GM19328 (cell line): ENCODE results near the gene ANGPTL4.

Experiments
- ATAC-seq: cut with Tn5 transposase; IDR thresholded peaks from one replicate; pipeline ENCODE4 v1.9.1; 2021; ENCODE audit warnings: mild to moderate bottlenecking, moderate library complexity; ENCODE audit not compliant: unreplicated experiment

Gene ANGPTL4

DNA sequence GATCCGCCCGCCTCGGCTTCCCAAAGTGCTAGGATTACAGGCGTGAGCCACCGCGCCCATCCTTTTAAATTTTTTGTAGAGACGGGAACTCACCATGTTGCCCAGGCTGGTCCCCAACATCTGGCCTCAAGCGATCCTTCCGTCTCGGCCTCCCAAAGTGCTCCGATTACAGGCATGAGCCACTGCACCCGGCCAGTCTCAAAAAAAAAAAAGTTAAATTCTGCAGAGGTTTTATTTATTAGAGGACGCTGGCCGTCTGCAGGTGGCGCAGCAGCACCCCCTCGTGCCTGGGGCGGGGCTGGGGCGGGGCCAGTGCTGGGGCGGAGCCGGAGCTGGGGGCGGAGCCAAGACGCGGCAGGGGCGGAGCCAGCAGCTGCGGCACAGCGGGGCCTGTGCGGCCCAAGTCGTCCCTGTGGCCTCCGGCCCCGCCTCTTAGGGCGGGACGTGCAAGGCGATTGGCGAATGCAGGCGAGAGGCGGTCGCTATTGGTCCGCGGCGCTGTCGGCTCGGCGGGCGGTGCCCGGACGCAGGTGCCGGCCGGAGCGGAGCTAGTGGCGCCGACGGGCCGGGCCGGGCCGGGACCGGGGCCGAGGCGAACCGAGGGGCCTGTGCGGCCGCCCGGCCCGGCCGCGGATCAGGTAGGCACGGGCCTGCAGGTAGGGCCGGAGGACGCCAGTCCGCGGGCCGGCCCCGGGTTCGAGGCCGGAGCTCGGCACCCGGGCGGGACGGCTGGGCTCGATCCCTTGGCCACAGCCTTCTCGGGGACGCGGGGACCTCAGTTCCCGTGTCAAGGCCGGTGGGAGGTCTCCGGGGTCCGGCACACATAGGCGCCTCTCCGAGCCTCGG, 49.1 kb downstream of the ANGPTL4 start, which contains the start of gene MARCHF2:
Gene MARCHF2 (plus strand): TSS at position 523 of the 846 bp plus-strand sequence. CDS start 8,536 bp downstream, outside the sequence.
- peak; percentile 99 for ATAC-seq

DNA sequence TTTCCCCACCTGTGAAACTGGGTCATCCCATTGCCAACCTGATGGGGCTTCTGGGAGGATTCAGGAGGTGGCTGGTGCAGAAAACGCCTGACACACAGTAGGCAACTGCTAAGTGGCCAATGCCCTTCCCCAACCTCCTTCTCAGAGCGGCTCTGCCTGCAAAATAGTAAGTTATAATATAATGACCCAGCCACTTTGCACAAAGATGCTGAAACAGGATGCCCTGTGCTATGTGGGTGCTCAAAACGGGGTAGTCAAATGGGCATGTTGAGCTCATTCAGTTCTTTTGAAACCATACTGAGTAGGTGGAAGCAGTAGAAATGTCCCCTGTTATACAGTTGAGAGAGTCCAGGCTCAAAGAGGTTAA, 49.7 kb downstream of the ANGPTL4 start:
- ATAC-seq = peak; percentile 1

DNA sequence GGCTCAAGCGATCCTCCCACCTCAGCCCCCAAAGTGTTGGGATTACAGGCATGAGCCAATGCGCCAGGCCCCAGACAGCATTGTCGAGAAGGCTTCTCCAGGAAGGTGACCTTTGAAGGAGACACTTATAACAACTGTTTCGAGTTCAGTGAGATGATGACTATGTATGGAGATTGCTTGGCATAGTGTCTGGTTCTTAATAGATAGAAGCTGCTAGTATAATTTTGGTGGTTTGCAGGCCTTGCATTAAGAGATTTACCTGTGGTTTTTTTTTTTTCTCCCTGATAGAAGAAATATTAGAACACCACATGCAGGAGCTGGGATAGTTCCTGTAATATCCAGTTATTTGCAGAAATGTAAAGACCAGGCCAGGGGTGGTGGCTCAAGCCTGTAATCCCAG, 52.8 kb downstream of the ANGPTL4 start:
- no peak for ATAC-seq

DNA sequence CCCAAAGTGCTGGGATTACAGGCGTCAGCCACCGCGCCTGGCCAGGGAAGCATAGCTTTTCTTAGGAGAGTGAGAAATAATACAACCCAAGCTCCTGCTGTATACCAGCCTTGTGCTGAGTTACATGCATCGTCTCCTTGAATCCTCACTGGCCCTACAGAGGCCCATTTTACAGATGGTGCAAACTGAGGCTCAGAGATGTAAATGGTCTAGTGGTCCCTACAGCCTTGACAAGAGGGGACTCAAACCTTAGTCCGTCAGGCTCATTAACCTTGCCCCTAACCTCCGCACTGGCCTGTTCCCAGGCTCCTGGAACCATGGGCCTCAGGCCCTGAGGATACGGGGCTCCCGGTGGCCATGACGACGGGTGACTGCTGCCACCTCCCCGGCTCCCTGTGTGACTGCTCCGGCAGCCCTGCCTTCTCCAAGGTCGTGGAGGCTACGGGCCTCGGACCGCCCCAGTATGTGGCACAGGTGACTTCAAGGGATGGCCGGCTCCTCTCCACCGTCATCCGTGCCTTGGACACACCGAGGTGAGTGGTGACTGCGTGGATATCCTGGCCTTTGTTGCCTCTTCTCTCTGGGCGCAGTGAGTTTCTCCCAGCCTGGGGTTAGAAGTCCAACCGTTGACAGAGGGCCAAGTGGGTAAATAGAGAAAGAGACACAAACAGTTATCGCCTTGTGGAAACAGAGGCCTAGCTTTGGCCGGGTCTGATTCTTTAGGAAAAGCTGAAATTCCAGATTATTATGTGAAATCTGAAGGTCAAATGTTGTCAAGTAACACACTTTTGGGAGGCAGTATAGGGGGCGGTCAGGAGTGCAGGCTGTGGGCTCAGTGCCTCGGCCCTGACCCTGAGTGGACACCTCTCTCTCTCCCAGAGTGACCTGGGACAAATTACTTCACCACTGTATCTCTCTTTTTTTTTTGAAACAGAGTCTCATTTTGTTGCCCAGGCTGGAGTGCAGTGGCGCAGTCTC, 57.8 kb downstream of the ANGPTL4 start:
- ATAC-seq = no peak

DNA sequence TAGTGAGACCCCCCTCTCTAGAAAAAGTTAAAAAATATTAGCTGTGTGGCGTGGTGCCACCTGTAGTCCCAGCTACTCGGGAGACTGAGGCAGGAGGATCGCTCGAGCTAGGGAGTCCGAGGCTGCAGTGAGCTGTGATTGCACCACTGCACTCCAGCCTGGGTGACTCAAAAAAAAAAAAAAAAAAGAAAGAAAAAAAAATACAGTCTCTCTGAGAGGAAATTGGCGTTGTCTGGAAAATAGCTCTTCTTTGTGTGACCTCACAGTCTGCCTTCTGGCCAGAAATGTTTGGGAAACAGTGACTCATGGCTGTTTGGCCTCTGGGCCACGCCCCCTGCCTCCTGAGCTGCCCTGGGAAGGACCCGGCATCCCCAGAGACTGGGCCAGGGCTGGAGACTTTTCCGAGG, 59.9 kb downstream of the ANGPTL4 start:
- ATAC-seq = no peak
